ENCODE measurements around the gene GCNA.

- no peak for TF ChIP-seq CTCF (IDR thresholded peaks at IDR 0.05)
- TF ChIP-seq POLR2A (IDR thresholded peaks at IDR 0.05) = no peak
These were observed 31.4 kb upstream of the GCNA start for GRCh38 chrX:71546879-71547278.

Measured in gastroesophageal sphincter (tissue), 3 donors.